Fibroblast of pulmonary artery (primary cell): ENCODE results near the gene MBD6.
"Not testable (repeated sequence)": the region's sequence is repeated elsewhere in the genome, so short reads cannot be mapped to it uniquely, and the experiment has no call there.

Experiments
- DNase-seq: peaks from one replicate; pipeline ENCODE4 v3.0.0-alpha.2; 2010; ENCODE audit warnings: low read depth
- H3K4me3 ChIP-seq: replicated peaks from 2 replicates; pipeline ENCODE4 v1.5.1; 2011; ENCODE audit warnings: low read depth, mild to moderate bottlenecking, control low read depth, low read length, moderate library complexity
- CTCF ChIP-seq: IDR thresholded peaks from 2 replicates; pipeline ENCODE4 v1.5.1; 2011; ENCODE audit warnings: mild to moderate bottlenecking, control low read depth, low read length, inconsistent platforms; ENCODE audit errors: missing control alignments

The MBD6 gene

GRCh38 chr12:57514720-57515407 is 7.8 kb upstream of the MBD6 start:
- TF ChIP-seq CTCF = no peak
- DNase-seq = no peak

DNA sequence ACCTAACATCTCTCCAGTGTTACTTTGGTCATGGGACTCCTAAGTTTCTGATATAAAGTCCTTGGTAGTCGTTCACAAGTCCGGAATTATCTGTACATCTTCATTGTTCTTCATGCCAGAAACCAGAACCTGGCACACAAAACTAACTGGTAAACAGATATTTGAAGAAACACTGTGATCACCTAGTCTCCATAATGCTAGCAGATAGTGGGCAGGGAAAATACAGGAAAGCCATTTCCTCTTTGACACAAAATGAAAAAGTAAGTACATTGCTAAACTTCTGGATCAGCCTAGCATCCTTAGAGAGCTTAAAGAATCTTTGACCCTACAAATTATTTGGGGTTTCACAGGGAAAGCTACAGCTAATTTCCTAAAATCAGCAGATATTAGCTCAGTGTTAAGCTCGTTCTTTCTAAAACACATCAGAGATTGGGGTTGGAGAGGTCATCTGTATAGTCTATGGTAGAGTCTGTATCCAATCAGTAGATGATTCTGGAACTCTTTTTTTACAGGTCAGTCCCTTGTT is 7.2 kb upstream of the MBD6 start:
- TF ChIP-seq CTCF = no peak
- DNase-seq = no peak
- no peak overlapping the region for H3K4me3 ChIP-seq

More at GRCh38 chr12:57514720-57515407, 7.8 kb upstream of the MBD6 start:
- H3K4me3 ChIP-seq = no peak overlapping the region

GRCh38 chr12:57515934-57516541 is 6.6 kb upstream of the MBD6 start:
- no peak overlapping the region for H3K4me3 ChIP-seq
- TF ChIP-seq CTCF = no peak

DNA sequence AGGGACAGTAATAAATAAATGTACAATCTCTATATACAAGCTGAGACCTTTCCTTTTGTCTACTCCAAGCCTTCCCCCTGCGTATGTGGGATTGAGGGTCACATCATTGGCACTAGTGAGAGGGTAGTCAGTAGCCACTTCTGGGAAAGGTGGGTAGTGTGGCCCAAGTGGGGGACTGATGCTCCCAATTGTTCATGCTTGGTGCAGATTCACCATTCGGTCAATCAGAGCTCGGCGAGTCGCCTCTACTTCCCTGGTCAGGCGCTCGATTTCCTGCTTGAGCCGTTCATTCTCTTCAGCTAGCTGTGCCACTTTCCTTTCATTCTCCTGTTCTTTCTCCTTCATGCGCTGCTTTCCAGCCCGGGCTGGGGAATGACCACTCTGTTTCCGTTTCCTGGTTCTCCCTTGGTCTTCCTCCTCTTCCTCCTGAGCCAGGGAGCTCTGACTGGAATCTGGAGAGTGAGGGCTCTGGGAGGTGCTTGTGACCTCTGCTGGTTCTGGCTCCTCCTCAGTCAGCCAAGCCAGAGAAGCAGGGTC is 5.9 kb upstream of the MBD6 start:
- no peak overlapping the region for H3K4me3 ChIP-seq
- TF ChIP-seq CTCF = no peak
- no peak for DNase-seq

More at GRCh38 chr12:57515934-57516541, 6.6 kb upstream of the MBD6 start:
- DNase-seq = no peak

DNA sequence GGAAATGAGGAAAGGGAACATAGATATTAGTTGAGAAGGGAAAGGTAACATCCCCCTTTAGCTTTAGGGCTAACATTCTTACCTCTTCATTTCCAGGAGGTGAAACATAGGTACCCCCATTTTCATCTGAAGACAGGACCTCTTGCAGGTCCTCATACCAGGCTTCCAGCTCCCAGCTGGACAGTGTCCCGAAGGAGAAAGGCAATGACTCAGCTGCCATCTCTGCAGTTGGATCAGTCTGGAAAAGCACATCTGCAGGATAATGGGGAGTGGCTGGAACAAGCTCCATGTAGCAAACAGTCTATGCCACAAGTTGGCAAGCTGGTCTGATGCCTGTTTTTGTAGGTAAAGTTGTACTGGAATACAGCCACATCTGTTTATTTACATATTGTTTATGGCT is 5.4 kb upstream of the MBD6 start:
- TF ChIP-seq CTCF = no peak
- peak; percentile 53 for DNase-seq
- H3K4me3 ChIP-seq = peak overlapping the region; percentile 87

GRCh38 chr12:57517718-57518117 is 4.9 kb upstream of the MBD6 start:
- peak overlapping the region; percentile 87 for H3K4me3 ChIP-seq
- DNase-seq = not testable (repeated sequence)

DNA sequence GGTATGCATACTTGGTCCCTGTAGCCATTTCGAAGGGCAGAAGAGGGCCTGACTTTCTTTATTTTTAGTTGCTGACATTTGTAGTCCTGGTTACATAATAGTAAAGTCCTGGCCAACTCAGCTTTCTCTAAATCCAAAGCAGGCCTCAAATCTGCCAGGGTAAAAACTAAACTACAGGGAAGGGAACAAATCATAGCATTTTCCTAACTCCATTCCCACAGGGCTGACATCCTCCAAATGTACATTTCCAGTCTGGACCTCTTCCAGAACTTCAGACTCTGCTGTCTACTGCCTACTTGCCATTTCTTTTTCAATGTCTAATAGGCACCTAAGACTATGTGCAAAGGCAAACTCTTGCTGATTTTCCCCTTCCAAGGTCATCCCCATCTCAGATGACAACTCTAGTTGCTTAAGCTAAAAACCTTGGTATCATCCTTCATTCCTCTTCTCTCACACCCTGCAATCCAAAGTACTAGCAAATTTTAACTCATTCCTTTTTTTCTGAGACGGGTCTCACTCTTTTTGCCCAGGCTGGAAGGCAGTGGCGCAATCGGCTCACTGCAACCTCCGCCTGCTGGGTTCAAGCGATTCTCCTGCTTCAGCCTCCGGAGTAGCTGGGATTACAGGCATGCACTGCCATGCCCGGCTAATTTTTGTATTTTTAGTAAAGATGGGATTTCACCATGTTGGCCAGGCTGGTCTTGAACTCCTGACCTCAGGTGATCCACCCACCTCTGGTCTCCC is 4.3 kb upstream of the MBD6 start:
- H3K4me3 ChIP-seq = peak overlapping the region; percentile 87
- peak; percentile 27 for DNase-seq
- no peak for TF ChIP-seq CTCF
